NCI-H2029 (cell line): ENCODE measurements around the gene XRCC4.

Source experiments
- DNase-seq: peaks from one replicate; lab custom pipeline; 2025; lab: John Stamatoyannopoulos, UW

Gene XRCC4

DNA sequence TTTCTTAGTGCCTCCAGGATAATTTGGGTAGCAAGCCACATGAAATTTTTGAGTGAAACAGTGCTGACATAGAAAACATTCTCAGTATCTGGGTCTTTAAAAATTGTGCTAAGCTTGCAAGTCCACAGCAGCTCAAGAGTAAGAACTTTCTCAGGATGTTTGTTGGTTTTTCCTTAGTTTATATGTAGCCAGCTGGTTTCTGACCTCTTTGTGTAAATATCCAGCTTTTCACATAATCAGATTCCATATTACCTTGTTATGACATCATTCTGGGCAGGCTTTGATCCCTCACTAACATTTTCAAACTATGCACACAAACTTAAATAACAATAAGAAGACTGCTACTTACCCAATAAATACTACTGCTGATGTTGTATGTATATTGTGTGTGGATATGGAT, 311.3 kb downstream of the XRCC4 start:
- no peak for DNase-seq

- no peak for DNase-seq
Measured at GRCh38 chr5:83392766-83393503, 315.6 kb downstream of the XRCC4 start.

- no peak for DNase-seq
Measured at GRCh38 chr5:83393504-83393866, 316.1 kb downstream of the XRCC4 start.

DNA sequence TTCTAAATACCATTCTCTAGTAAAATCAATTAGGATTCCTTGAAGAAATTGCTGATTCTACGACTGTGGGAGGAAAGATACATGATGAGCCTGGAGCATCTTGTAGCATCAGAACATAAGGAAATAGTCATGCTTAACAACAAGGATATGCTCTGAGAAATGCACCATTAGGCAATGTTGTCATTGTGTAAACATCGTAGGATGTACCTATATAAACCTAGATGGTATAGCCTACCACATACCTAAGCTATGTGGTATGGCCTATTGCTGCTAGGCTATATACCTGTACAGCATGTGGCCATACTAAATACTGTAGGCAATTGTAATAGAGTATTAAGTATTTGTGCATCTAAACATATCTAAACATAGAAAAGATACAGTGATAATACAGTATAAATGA, 316.8 kb downstream of the XRCC4 start:
- DNase-seq, result no peak

DNA sequence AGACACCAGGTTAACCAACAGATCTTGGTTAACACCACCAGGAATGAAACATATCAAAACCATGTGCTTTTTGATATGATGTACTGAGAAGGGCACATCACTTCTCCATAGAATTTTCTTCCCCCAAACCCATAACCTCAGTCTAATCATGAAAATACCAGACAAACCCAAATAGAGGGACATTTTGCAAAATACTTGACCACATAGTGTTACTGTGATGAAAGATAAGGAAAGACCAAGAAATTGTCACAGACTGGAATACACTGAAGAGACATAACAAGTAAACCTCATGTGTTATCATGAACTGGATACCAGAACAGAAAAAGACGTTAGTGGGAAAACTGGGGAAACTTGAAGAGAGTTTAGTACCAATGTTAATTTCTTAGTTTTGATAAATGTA, 319.3 kb downstream of the XRCC4 start:
- DNase-seq, result no peak

GRCh38 chr5:83397658-83398057, 320.3 kb downstream of the XRCC4 start:
- DNase-seq, result no peak

GRCh38 chr5:83400241-83400640, 322.9 kb downstream of the XRCC4 start:
- DNase-seq, result no peak

GRCh38 chr5:83400701-83401100, 323.4 kb downstream of the XRCC4 start:
- no peak for DNase-seq

- no peak for DNase-seq
Measured at GRCh38 chr5:83401122-83401731, 323.9 kb downstream of the XRCC4 start.

GRCh38 chr5:83401775-83402174, 324.4 kb downstream of the XRCC4 start:
- no peak for DNase-seq
